ENCODE data around the gene C1orf21. TPM values are rescaled to one million over a fixed set of nuclear protein-coding genes. Genes with fewer than 3 reads are reported as not detected.

Gene C1orf21
- total and polyA plus RNA-seq, 2 donors (not counting 1 experiment from before 2014, with no cell fraction given): under 0.01 to 0.32 TPM

DNA sequence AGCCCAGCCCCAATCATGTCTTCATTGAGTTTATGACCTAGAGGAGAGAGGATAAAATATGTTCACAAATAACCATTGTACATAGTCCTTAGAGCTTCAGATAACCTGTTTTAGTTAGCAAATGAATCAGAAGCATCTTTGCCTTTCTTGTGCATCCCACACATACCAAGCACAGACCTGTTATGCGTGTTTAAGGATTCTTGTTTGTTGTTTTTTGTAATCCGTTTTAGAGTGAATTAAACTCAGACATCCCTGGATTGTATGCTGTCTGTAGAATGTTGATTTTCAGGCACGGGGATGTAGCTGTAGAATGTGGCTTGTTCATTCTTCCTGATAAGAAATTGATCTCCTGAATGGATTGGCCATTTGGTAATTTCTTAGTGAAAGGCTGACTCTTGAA, 232.0 kb downstream of the C1orf21 start:
- Mint-ChIP-seq H3K27ac (no peak overlapping the region), H3K27me3 (no peaks in the 10 kb centered on the region), H3K9me3 (ENCODE audit: insufficient read depth) (no peaks in the 10 kb centered on the region), H3K4me3 (no peak overlapping the region), H3K4me1 (no peaks in the 10 kb centered on the region)
- WGBS (ENCODE audit: insufficient coverage): 92% methylated on average over 2 of the region's 3 CpGs
- H3K4me2 ChIP-seq (replicated peaks; ENCODE audit: low read depth, low read length, poor library complexity, severe bottlenecking): no peak overlapping the region
- H3K27me3 ChIP-seq (replicated peaks in 1 of 4; ENCODE audit: control extremely low read depth in 1 of 4, control insufficient read depth in 3 of 4, insufficient read depth in 4 of 4, low read length in 3 of 4): no peaks in the 10 kb centered on the region
- DNase-seq (no peak), ATAC-seq (ENCODE audit: low read depth) (no peak)
- intact Hi-C loops (cut with micrococcal nuclease): no loop called here
- TF ChIP-seq EZH2 (IDR thresholded peaks at IDR 0.05; ENCODE audit: borderline replicate concordance, insufficient read depth, low read depth, low read length, poor library complexity, severe bottlenecking): no peak
- TF ChIP-seq CTCF (IDR thresholded peaks at IDR 0.05): no peak
- H3K4me1 ChIP-seq (ENCODE audit: control insufficient read depth in 2 of 2, insufficient read depth in 2 of 2, low read length in 2 of 2): no peaks in the 10 kb centered on the region
- H3K27ac ChIP-seq (ENCODE audit: low read length in 2 of 2): no peak overlapping the region
- H3K4me3 ChIP-seq (ENCODE audit: control extremely low read depth in 1 of 5, extremely low read depth in 1 of 5, insufficient read depth in 1 of 5, low read depth in 2 of 5, low read length in 4 of 5): no peak overlapping the region
- H3K9me3 ChIP-seq (ENCODE audit: control extremely low read depth in 1 of 3, control insufficient read depth in 2 of 3, insufficient read depth in 1 of 3, low read length in 2 of 3): no peaks in the 10 kb centered on the region
- H4K20me1 ChIP-seq (ENCODE audit: control insufficient read depth, insufficient read depth, low read length, poor library complexity, severe bottlenecking): no peaks in the 10 kb centered on the region
- H2AFZ ChIP-seq (ENCODE audit: insufficient read depth, low read depth, low read length, poor library complexity, severe bottlenecking): no peak overlapping the region
- ChIA-PET CTCF (no interaction called here), POLR2A (no interaction called here)
- H3K79me2 ChIP-seq (ENCODE audit: control insufficient read depth, insufficient read depth, low read length): no peaks in the 10 kb centered on the region
- no peak overlapping the region for H3K9ac ChIP-seq (ENCODE audit: low read length)
- no peaks in the 10 kb centered on the region for H3K36me3 ChIP-seq (replicated peaks in 1 of 2; ENCODE audit: control extremely low read depth in 1 of 2, control insufficient read depth in 1 of 2, extremely low read depth in 1 of 2, insufficient read depth in 2 of 2, low read length in 1 of 2)

DNA sequence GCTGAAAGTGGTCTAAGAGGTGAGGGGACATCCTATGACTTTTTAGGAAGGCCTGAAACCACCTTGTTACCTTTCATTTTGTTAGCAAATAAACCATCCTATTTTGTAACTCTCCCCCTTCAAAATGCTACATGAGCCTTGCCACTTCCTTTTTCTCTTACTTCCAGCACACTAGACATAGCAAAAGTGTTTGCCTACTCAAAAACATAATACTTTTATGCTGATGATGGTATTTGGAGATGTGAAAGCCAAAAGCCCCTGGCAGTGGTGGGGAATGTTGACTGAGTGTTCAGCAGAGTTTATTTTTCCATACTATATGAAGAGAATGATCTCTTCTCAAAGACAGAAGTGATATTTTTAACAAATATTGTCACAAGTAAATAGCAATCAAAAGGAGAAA, 233.6 kb downstream of the C1orf21 start:
- no peaks in the 10 kb centered on the region for H3K36me3 ChIP-seq (replicated peaks in 1 of 2; ENCODE audit: control extremely low read depth in 1 of 2, control insufficient read depth in 1 of 2, extremely low read depth in 1 of 2, insufficient read depth in 2 of 2, low read length in 1 of 2)
- no peak overlapping the region for H3K9ac ChIP-seq (ENCODE audit: low read length)
- Mint-ChIP-seq H3K4me1 (no peaks in the 10 kb centered on the region), H3K27ac (no peak overlapping the region), H3K27me3 (no peaks in the 10 kb centered on the region), H3K9me3 (ENCODE audit: insufficient read depth) (no peaks in the 10 kb centered on the region), H3K4me3 (no peak overlapping the region)
- ChIA-PET POLR2A (no interaction called here), CTCF (no interaction called here)
- H4K20me1 ChIP-seq (ENCODE audit: control insufficient read depth, insufficient read depth, low read length, poor library complexity, severe bottlenecking): no peaks in the 10 kb centered on the region
- no peak overlapping the region for H2AFZ ChIP-seq (ENCODE audit: insufficient read depth, low read depth, low read length, poor library complexity, severe bottlenecking)
- intact Hi-C loops (cut with micrococcal nuclease): no loop called here
- no peak overlapping the region for H3K4me2 ChIP-seq (replicated peaks; ENCODE audit: low read depth, low read length, poor library complexity, severe bottlenecking)
- H3K27me3 ChIP-seq (replicated peaks in 1 of 4; ENCODE audit: control extremely low read depth in 1 of 4, control insufficient read depth in 3 of 4, insufficient read depth in 4 of 4, low read length in 3 of 4): no peaks in the 10 kb centered on the region
- H3K27ac ChIP-seq (ENCODE audit: low read length in 2 of 2): no peak overlapping the region
- DNase-seq (no peak), ATAC-seq (ENCODE audit: low read depth) (no peak)
- no peak overlapping the region for H3K4me3 ChIP-seq (ENCODE audit: control extremely low read depth in 1 of 5, extremely low read depth in 1 of 5, insufficient read depth in 1 of 5, low read depth in 2 of 5, low read length in 4 of 5)
- no peaks in the 10 kb centered on the region for H3K4me1 ChIP-seq (ENCODE audit: control insufficient read depth in 2 of 2, insufficient read depth in 2 of 2, low read length in 2 of 2)
- no peaks in the 10 kb centered on the region for H3K79me2 ChIP-seq (ENCODE audit: control insufficient read depth, insufficient read depth, low read length)
- no peaks in the 10 kb centered on the region for H3K9me3 ChIP-seq (ENCODE audit: control extremely low read depth in 1 of 3, control insufficient read depth in 2 of 3, insufficient read depth in 1 of 3, low read length in 2 of 3)
- TF ChIP-seq EZH2 (IDR thresholded peaks at IDR 0.05; ENCODE audit: borderline replicate concordance, insufficient read depth, low read depth, low read length, poor library complexity, severe bottlenecking) (no peak), CTCF (IDR thresholded peaks at IDR 0.05) (no peak)
